Measurements from ENCODE around the gene PTCH1.

GRCh38 chr9:95506428-95506677 is 10.4 kb downstream of the PTCH1 start:
- TF ChIP-seq, protein P1, sequence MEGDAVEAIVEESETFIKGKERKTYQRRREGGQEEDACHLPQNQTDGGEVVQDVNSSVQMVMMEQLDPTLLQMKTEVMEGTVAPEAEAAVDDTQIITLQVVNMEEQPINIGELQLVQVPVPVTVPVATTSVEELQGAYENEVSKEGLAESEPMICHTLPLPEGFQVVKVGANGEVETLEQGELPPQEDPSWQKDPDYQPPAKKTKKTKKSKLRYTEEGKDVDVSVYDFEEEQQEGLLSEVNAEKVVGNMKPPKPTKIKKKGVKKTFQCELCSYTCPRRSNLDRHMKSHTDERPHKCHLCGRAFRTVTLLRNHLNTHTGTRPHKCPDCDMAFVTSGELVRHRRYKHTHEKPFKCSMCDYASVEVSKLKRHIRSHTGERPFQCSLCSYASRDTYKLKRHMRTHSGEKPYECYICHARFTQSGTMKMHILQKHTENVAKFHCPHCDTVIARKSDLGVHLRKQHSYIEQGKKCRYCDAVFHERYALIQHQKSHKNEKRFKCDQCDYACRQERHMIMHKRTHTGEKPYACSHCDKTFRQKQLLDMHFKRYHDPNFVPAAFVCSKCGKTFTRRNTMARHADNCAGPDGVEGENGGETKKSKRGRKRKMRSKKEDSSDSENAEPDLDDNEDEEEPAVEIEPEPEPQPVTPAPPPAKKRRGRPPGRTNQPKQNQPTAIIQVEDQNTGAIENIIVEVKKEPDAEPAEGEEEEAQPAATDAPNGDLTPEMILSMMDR (IDR thresholded peaks at IDR 0.05; ENCODE audit: low read length): no peak
- TF ChIP-seq EZH2 (optimal IDR thresholded peaks at IDR 0.05; ENCODE audit: low read depth, low read length) (no peak), EZH2phosphoT487 (IDR thresholded peaks at IDR 0.05; ENCODE audit: low read length) (no peak)
